Left lung (tissue), 10 donors: ENCODE measurements around the gene FSCN2. TPM values are rescaled to one million over a fixed set of nuclear protein-coding genes. Genes with fewer than 3 reads are reported as not detected.

ENCODE experiments used
- ATAC-seq: fragments of 200-7000 bp; cut with Tn5 transposase; one replicate; pipeline ENCODE4 v1.9.1; 2020; ENCODE audit warnings: moderate library complexity
- DNase-seq, 4 donors: peaks; one replicate each; pipeline ENCODE4 v3.0.0-alpha.2; 2013 to 2020
- H3K27ac ChIP-seq, 2 donors: fragments of 200-600 bp; sonication (generic) in 1 of 2; one replicate each; pipeline versions ENCODE4 v1.5.0 to v1.8.0; 2020 to 2021
- H3K27me3 ChIP-seq, 2 donors: fragments of 200-600 bp; sonication (generic) in 1 of 2; one replicate each; pipeline versions ENCODE4 v1.5.0 to v1.8.0; 2020 to 2021
- H3K36me3 ChIP-seq, 2 donors: fragments of 200-600 bp; sonication (generic) in 1 of 2; one replicate each; pipeline versions ENCODE4 v1.5.0 to v1.8.0; 2020 to 2021
- H3K4me1 ChIP-seq, 2 donors: fragments of 200-600 bp; one replicate each; pipeline ENCODE4 v1.8.0; 2021
- H3K4me3 ChIP-seq, 2 donors: fragments of 200-600 bp; sonication (generic) in 1 of 2; one replicate each; pipeline versions ENCODE4 v1.5.0 to v1.8.0; 2020 to 2021; ENCODE audit warnings: mild to moderate bottlenecking in 1 of 2
- H3K9me3 ChIP-seq, 2 donors: fragments of 200-600 bp; sonication (generic) in 1 of 2; one replicate each; pipeline versions ENCODE4 v1.5.0 to v1.8.0; 2020 to 2021
- intact Hi-C, 2 donors: fragments of 100-400 bp; cut with DNase I; formaldehyde crosslinking; loops; one replicate each; pipeline versions ENCODE4 v1.11.2 to v1.14.2; 2022
- polyA plus RNA-seq, 6 donors: library from polyadenylated mRNA; unstranded; fragments of 120-200 nt; gene quantifications; one replicate each; pipeline ENCODE4 v1.2.1, GENCODE V29; 2013; ENCODE audit not compliant: insufficient read length in 6 of 6
- total RNA-seq, 2 donors: library from RNA; stranded (reverse); fragmentation: NEBNext Ultra II Directional; extraction: Animal tissue kit (Norgen Biotek cat#: 25700); gene quantifications; one replicate each; pipeline ENCODE4 v1.2.1, GENCODE V29; 2021
- TF ChIP-seq, protein P1 (sequence below), 2 donors: fragments of 200-600 bp; sonication (generic) in 1 of 2; IDR thresholded peaks; one replicate each; pipeline versions ENCODE4 v1.5.0 to v1.8.0; 2021; ENCODE audit warnings: antibody characterized with exemption in 2 of 2
- donor health status: DM: no; HTN: yes; CAD: no.
- donor health status: DM: no; HTN: no; CAD: no.

Gene FSCN2
- total and polyA plus RNA-seq, 8 donors, result 0.92 to 3.4 (median 1.9) TPM

DNA sequence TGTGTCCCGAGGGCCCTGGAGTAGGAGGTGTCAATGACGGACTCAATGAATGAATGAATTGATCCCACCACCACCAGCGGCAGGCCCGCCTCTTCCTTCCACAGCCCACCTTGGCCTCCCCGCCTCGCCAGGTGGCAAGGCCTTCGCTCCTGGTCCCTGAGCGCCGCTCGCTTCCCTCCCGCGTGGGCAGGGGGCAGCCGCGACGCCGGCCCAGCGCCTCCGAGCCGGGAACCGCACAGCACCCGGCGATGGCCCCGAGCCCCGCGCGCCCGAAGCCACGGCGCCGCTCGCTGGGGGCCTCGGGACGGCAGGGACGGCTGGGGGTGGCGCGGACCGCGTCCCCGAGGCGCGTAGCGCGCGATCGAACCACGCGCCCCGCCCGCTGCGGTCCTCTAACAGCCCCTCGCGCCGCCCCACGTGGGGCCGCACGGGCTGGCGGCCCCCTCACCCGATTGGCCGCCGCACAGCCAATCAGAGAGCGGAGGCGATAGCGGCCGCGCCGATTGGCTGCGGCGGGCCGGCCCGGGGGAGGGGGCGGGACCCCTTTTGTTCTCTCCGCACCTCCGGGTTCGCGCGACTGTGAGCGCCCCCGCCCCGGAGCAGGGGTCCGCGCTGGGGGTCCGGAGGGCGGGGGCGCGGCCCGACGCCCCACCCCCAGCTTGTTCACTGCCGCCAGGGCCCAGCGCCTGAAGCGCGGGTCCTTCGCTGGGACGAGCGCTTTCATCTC lies 46.9 kb upstream of the FSCN2 start:
- H3K27ac ChIP-seq, result no peak overlapping the region
- DNase-seq, result peak in 2 of 4 donors; percentile 59 to 84
- no peaks in the 10 kb centered on the region for H3K36me3 ChIP-seq
- no peaks in the 10 kb centered on the region for H3K9me3 ChIP-seq
- intact Hi-C loops, result loop anchor here (5.0 to 10.0 kb wide), 4 partner anchors 76 to 229 kb away; partner anchors contain the start of gene BAHCC1 (in 1 of the 2)
- peak overlapping the region; percentile 33 to 48 for H3K4me3 ChIP-seq
- peaks cover 0 to 40% of the 10 kb centered on the region in 2 donors for H3K27me3 ChIP-seq
- peak; percentile 78 for ATAC-seq
- H3K4me1 ChIP-seq, result peaks cover 5 to 27% of the 10 kb centered on the region in 2 donors
- TF ChIP-seq, protein P1, sequence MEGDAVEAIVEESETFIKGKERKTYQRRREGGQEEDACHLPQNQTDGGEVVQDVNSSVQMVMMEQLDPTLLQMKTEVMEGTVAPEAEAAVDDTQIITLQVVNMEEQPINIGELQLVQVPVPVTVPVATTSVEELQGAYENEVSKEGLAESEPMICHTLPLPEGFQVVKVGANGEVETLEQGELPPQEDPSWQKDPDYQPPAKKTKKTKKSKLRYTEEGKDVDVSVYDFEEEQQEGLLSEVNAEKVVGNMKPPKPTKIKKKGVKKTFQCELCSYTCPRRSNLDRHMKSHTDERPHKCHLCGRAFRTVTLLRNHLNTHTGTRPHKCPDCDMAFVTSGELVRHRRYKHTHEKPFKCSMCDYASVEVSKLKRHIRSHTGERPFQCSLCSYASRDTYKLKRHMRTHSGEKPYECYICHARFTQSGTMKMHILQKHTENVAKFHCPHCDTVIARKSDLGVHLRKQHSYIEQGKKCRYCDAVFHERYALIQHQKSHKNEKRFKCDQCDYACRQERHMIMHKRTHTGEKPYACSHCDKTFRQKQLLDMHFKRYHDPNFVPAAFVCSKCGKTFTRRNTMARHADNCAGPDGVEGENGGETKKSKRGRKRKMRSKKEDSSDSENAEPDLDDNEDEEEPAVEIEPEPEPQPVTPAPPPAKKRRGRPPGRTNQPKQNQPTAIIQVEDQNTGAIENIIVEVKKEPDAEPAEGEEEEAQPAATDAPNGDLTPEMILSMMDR (IDR thresholded peaks at IDR 0.05), result no peak

DNA sequence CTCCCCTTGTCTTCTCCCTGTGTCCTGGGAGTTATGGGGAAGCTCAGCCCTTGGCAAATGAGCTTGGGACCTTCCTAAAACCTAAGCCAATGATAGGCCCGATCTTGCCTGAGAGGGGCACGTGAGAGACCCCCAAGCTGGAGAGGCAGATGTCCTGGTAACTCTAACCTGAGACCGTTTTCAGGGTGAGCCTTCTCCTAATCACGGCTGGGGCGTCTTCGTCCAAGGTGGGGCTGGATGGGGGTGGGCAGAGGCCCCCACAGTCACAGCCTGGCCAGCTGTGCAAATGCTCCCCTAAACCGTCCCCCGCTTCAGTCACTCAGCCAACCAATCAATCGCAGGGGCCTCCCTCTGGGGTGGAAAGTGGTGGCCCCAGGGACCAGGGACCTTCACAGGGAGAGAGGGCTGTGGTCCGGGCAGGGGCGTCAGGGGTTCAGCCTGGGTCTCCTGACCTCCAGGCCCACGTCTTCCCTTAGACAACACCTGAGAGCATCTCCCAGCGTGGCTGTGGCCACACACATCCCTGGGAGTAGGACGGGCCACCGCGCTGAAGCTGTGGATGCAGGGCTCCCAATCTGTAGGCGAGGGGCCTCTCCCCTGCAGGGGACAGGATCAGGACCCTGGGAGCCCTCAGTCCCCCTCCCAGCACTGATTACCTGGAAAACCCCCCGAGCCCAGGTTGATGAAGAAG lies 46.2 kb upstream of the FSCN2 start:
- ATAC-seq (no peak), DNase-seq (no peak)
- Histone ChIP-seq H3K36me3 (no peaks in the 10 kb centered on the region), H3K9me3 (no peaks in the 10 kb centered on the region), H3K4me1 (peaks cover 5 to 30% of the 10 kb centered on the region in 2 donors), H3K27me3 (peaks cover 0 to 40% of the 10 kb centered on the region in 2 donors), H3K27ac (no peak overlapping the region), H3K4me3 (peak overlapping the region; percentile 33 to 48)
- intact Hi-C loops, result loop anchor here (5.0 to 10.0 kb wide), 4 partner anchors 77 to 230 kb away; partner anchors contain the start of gene BAHCC1 (in 1 of the 2)
- TF ChIP-seq, protein P1 (IDR thresholded peaks at IDR 0.05), result no peak

- Histone ChIP-seq H3K9me3 (no peaks in the 10 kb centered on the region), H3K36me3 (no peaks in the 10 kb centered on the region), H3K27me3 (peaks cover 0 to 40% of the 10 kb centered on the region in 2 donors), H3K4me1 (peaks cover 8 to 37% of the 10 kb centered on the region in 2 donors), H3K27ac (no peak overlapping the region), H3K4me3 (no peak overlapping the region)
- ATAC-seq, result no peak
- TF ChIP-seq, protein P1 (IDR thresholded peaks at IDR 0.05), result no peak
- DNase-seq, result no peak
- intact Hi-C loops, result loop anchor here (5.0 to 10.0 kb wide), 4 partner anchors 78 to 230 kb away; partner anchors contain the start of gene BAHCC1 (in 1 of the 2)
Measured at GRCh38 chr17:81482673-81483072, 45.5 kb upstream of the FSCN2 start.

- no peak overlapping the region for H3K4me3 ChIP-seq
- H3K9me3 ChIP-seq, result no peaks in the 10 kb centered on the region
- H3K27me3 ChIP-seq, result peaks cover 0 to 40% of the 10 kb centered on the region in 2 donors
- no peak for ATAC-seq
- TF ChIP-seq, protein P1 (IDR thresholded peaks at IDR 0.05), result no peak
- peak in 1 of 4 donors; percentile 46 for DNase-seq
- no peaks in the 10 kb centered on the region for H3K36me3 ChIP-seq
- no peak overlapping the region for H3K27ac ChIP-seq
- peaks cover 8 to 40% of the 10 kb centered on the region in 2 donors for H3K4me1 ChIP-seq
- intact Hi-C loops, result loop anchor here (5.0 to 10.0 kb wide), 4 partner anchors 78 to 231 kb away; partner anchors contain the start of gene BAHCC1 (in 1 of the 2)
Measured at GRCh38 chr17:81483085-81483861, 44.9 kb upstream of the FSCN2 start.
